A549 (cell line): Measurements from ENCODE around the gene MAML1.
A peak's percentile ranks its signal among the peaks of the same experiment; 100 is the strongest.

Source experiments
- HDAC2 ChIP-seq: fragments of 200-600 bp; sonication (generic); IDR thresholded peaks from 2 replicates; pipeline ENCODE4 v1.6.1; 2016
- POLR2A ChIP-seq: IDR thresholded peaks from 2 replicates; pipeline ENCODE4 v1.6.1; 2012; ENCODE audit warnings: mild to moderate bottlenecking, low read length
- RAD21 ChIP-seq, 2 experiments: fragments of >200 bp in 1 of 2; sonication (Bioruptor Twin) in 1 of 2; formaldehyde crosslinking in 1 of 2; IDR thresholded peaks in 1 of 2; conservative IDR thresholded peaks in 1 of 2; 2 replicates in 1 of 2; 3 replicates in 1 of 2; pipeline ENCODE4 v1.6.1; 2012 to 2018; ENCODE audit warnings: inconsistent platforms in 1 of 2
- RNF2 ChIP-seq: fragments of 200-600 bp; sonication (generic); IDR thresholded peaks from 2 replicates; pipeline ENCODE4 v1.6.1; 2016; ENCODE audit warnings: low read depth, mild to moderate bottlenecking, antibody characterized with exemption, moderate library complexity, borderline replicate concordance
- SMC3 ChIP-seq: fragments of >200 bp; sonication (Bioruptor Twin); formaldehyde crosslinking; IDR thresholded peaks from 3 replicates; pipeline ENCODE4 v1.6.1; 2018; ENCODE audit warnings: inconsistent platforms
- SREBF2 ChIP-seq: fragments of 450-650 bp; IDR thresholded peaks from 2 replicates; pipeline ENCODE4 v1.6.1; 2014; ENCODE audit warnings: mild to moderate bottlenecking, moderate library complexity
- TF ChIP-seq, protein P1 (sequence below): fragments of >200 bp; sonication (Bioruptor Twin); formaldehyde crosslinking; IDR thresholded peaks from 3 replicates; pipeline ENCODE4 v1.5.1; 2016
- TF ChIP-seq, protein P2 (sequence below): IDR thresholded peaks from 2 replicates; pipeline ENCODE4 v1.6.1; 2012

- no peak for TF ChIP-seq RNF2
- TF ChIP-seq, protein P1, sequence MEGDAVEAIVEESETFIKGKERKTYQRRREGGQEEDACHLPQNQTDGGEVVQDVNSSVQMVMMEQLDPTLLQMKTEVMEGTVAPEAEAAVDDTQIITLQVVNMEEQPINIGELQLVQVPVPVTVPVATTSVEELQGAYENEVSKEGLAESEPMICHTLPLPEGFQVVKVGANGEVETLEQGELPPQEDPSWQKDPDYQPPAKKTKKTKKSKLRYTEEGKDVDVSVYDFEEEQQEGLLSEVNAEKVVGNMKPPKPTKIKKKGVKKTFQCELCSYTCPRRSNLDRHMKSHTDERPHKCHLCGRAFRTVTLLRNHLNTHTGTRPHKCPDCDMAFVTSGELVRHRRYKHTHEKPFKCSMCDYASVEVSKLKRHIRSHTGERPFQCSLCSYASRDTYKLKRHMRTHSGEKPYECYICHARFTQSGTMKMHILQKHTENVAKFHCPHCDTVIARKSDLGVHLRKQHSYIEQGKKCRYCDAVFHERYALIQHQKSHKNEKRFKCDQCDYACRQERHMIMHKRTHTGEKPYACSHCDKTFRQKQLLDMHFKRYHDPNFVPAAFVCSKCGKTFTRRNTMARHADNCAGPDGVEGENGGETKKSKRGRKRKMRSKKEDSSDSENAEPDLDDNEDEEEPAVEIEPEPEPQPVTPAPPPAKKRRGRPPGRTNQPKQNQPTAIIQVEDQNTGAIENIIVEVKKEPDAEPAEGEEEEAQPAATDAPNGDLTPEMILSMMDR = no peak
- no peak for TF ChIP-seq RAD21 (conservative IDR thresholded peaks at IDR 0.05 in 1 of 2, IDR thresholded peaks at IDR 0.05 in 1 of 2)
- TF ChIP-seq HDAC2 = no peak
- TF ChIP-seq, protein P2, sequence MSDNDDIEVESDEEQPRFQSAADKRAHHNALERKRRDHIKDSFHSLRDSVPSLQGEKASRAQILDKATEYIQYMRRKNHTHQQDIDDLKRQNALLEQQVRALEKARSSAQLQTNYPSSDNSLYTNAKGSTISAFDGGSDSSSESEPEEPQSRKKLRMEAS = peak; percentile 99
- TF ChIP-seq POLR2A = no peak
- TF ChIP-seq SREBF2 = no peak
- TF ChIP-seq SMC3 = no peak
Measured at GRCh38 chr5:179819296-179820126, 86.9 kb downstream of the MAML1 start.
